Activated naive CD4-positive, alpha-beta T cell treated with anti-CD3 and anti-CD28 coated beads, Interleukin-2, amount 50 U/mL, for 16 hours (primary cell): ENCODE results near the gene WTAP.
"Not testable (repeated sequence)": the region's sequence is repeated elsewhere in the genome, so short reads cannot be mapped to it uniquely, and the experiment has no call there.

Experiments used
- DNase-seq: peaks from one replicate; pipeline ENCODE4 v3.0.0-alpha.2; 2020

Gene WTAP

DNA sequence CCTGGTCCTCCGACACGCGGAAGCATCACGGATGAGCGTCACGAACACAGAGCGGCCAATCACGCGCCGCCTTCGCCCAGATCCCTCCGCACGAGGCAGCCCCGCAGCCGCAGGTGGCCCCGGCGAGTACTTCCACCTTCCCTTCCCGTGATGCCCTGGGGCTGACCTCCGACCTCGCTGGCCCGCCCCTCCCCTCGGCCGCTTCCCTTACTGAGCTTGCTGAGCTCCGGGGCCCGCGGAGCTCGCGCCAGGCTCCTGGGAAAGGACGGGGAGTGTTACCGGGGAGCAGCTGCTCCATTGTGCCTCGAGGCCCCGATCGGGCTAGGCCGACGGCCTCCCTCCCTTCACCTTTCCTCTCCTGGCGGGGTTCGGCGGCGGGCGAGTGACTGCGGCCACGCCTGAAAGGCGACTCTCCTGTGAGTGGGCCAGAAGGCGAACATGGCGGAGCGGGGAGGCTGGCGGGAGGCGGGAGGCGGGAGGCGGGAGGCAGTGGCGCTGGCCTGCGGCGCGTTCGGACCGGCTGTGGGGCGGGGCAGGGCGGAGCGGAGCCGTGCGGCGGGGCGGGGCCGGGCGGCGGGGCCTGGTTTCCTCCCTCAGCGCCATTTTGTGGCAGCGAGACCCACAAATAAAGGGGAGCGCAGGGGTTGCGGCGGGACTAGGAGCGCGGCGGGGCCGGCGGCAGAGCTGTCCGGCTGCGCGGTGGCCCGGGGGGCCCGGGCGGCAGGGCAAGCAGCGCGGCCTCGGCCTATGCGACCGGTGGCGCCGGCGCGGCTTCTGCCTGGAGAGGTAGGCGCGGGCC lies at the start of gene WTAP:
Gene WTAP, plus strand, starts transcription at position 589 of the 799 bp plus-strand sequence. CDS start 8,760 bp downstream, outside the sequence.
- DNase-seq: peak; percentile 98

DNA sequence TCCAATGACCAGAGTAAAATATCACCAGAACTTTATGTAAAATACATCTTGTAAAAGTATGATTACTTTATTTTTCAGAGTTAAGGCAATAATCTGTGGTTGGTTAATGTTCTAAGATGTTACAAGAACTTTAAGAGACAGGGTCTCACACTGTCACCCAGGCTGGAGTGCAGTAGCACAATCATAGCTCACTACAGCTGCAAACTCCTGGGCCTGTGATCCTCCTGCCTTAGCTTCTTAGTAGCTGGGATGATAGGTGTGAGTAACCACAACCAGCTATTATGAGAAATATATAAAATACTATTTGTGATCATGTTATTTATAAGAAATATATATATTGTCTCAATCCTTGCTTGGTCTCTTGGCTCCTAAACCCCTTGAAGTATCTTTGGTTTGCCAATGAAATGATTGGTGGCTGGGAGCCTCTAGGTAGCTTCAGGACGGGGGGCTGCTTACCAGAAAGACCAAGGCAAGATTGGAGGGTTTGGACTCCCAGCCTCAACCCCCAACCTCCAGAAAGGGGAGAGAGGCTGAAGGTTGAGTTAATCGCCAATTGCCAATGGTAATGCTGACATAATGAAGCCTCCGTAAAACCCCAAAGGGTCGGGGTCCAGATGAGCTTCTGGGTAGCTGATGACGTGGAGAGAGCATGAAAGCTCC lies 49.7 kb upstream of the WTAP start:
- no peak for DNase-seq

DNA sequence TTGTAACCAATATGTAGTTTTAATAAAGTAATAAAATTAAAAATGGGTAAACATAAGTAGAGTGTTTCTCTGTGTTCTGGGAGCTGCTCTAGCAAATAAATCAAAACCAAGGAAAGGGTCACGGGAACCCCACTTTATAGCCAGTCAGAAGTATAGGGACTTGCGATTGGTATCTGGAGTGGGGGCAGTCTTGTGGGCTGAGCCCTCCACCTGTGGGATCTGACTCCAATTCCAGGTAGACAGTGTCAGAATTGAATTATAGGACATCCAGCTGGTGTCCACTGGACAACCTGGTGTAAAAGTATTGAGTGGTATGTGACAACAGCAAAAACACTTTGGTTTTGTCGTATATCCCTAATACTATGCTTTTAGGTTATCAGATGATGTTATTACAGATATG lies 48.7 kb upstream of the WTAP start:
- DNase-seq: no peak

DNA sequence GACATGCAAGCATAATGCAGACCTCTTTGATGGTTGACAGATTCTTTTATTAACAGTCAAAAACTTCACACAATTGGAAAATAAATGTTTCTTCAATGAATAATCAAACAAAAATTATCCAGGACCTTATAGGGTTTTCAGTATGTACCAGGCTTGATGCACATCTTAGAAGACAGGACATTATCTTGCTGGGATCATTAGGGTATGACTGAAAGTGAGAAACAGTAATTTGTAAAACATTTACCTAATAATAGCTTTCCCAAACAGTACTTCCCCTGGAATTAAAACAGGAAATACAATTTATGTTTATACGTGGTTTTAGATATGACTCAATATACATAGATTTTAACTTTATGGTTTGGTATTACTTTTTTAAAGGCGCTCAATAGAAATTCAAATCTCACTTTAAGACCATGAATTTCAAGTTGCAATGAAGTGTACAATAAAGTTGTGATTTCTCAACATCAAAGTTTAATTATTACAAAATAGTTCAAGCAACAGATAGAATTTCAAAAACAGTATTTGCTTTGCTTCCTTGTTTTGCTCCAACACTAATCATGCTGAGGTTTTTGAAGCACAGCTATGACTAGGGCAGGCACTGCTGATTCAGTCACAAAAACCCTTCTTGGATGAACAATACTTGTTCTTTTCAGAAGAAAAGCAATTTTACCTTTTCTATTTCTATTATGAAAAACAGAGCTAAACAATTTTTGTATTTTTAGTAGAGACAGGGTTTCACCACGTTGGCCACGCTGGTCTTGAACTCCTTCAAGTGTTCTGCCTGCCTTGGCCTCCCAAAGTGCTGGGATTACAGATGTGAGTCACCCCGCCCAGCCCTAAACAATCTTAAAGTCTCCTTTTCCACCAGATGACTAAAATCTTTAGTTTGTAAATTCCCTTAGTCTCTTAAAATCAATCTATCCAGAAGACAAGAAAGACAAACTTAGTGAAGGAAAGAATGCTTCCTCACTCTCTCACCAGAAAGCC lies 47.9 kb upstream of the WTAP start:
- DNase-seq: peak; percentile 34

DNA sequence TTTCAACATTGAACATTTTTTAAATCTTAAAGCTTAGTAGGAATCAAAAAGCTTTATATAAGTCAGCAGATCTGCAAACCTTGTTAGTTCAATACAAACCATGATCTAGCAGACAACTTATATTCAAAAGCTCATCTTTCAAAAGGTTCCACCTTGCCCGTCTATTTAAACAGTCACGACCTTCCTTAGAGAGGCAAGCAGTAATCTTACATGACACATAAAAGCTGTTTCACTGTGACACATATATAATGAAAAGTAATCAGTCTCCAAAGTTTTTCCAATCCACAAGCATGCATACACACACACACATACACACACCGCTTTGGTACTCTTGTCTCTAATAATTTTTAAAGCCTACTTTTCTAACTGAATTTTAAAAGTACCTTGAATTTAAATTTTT lies 47.2 kb upstream of the WTAP start:
- no peak for DNase-seq

DNA sequence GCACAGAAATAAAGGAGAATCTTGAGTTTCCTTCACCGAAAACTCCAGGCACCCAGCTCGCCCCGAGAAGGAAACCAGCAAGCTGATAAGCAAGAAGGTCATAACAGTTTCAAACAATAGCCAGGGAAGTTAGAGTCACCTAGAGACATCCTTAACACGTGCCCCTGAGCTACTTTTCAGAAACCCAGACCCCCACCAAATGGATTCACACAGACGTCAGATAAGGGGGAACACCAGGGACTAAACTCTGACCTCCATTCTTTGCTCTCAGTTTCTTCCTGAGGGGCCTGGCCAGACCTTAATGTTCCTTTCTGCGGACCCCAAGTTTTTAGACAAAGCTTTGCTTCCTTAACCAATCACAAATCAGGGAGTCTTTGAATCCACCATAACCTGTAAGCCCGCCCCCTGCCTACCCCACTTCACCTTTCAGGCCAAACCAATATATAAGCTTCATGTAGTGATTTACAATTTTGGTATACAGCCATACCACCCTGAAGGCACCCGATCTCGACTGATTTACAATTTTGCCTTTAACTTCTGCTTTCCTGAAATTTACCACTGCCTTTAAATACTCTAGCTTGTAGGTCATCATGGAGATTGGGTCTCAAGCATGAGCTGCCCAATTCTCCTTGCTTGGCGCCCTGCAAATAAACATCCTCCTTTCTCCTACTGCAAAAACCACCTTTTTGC lies 46.0 kb upstream of the WTAP start:
- no peak for DNase-seq

DNA sequence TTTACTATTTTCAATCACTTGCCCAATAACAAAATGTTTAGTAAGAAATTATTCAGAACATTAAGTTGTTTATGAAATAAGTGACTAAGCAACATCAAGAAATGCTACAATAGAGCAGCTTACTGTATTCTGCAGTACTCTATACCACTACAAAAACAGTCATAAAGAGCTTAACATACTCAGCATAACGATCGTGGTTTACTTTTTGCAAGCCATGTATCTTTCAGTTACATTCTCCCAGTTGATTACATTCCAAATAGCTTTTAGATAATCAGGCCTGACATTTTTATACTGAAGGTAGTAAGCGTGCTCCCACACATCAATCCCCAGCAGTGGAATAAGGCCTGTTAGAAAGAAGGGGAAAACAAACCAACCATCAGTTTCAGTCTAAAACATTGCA lies 45.0 kb upstream of the WTAP start:
- no peak for DNase-seq

DNA sequence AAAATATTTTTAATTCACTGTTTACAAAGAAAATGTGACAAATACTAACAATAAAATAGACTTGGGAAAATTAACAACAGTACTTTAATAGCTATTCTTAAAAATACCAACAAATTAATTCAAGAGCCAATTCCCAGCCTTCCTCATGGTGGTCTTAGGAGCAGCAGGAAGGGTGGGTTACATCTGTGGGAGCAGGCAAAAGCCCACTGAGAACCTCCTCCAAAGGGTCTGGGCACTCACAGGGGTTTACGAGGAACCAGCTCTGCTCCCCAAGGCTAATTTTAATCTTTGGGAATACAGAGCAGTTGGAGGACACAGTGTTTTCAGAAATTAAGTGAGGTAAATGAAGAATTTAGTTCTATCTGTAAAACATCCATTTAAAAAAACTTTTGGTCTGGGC lies 44.5 kb upstream of the WTAP start:
- no peak for DNase-seq

DNA sequence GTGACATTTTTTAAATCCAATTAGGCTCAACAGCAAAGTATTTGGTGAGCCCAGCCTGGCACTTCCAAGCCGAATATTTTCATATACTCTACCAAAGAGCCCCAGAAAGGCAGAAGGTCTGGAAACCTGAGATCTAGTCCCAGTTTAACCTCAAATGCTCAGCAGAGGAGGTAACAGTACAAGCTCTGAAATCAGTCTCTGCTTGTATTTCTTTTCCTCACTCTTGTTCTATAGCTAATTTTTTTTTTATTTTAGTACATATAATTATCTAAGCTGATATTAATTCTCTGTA lies 43.3 kb upstream of the WTAP start:
- DNase-seq: no peak

DNA sequence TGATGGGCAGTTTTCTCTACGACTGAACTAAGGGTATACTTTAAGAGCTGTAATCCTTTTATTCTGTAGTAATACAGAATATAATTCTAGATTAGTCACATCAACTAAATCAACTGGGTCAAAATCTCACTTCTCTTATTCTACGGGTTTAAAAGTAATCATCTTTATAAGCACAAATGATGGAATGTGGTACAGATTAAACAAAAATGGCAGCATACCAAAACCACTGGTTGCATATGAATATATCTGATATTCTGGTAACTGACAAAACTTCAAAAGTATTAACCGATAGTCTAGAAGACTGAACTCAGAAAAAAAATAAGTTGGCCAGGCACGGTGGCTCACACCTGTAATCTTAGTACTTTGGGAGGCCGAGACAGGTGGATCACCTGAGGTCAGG lies 41.3 kb upstream of the WTAP start:
- DNase-seq: no peak

DNA sequence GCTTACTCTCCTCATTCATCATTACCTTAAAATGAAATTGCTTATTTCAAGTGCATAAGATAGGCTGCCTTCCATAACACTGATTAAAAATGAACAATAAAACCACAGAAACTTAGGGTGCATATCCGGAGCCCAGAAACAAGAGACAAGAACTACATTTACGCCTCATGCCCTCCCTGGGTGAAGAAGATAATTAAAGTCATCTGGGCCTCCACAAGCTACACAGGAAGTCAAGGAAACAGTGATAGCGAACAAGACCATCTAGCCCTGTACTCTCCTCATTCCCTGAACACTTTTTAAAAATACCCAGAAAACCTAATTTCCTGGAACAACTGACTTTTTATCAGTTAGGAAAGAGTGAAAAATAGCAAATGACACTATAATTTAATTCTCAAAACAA lies 40.6 kb upstream of the WTAP start:
- no peak for DNase-seq

DNA sequence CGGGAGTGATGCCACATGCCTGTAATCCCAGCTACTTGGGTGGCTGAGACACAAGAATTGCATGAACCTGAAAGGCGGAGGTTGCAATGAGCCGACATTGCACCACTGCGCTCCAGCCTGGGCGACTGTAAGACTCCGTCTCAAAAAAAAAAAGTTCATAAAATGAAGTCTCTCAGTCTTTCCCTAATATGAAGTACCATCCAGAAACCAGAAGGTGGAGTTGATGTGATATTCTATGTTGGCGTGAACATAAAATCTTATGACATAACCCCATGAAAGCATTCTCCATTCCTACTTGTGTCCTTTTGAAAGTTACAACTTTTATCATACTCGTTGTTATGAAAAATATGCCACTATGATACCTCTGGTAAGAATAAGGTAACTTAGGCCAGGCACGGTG lies 40.0 kb upstream of the WTAP start:
- no peak for DNase-seq

DNA sequence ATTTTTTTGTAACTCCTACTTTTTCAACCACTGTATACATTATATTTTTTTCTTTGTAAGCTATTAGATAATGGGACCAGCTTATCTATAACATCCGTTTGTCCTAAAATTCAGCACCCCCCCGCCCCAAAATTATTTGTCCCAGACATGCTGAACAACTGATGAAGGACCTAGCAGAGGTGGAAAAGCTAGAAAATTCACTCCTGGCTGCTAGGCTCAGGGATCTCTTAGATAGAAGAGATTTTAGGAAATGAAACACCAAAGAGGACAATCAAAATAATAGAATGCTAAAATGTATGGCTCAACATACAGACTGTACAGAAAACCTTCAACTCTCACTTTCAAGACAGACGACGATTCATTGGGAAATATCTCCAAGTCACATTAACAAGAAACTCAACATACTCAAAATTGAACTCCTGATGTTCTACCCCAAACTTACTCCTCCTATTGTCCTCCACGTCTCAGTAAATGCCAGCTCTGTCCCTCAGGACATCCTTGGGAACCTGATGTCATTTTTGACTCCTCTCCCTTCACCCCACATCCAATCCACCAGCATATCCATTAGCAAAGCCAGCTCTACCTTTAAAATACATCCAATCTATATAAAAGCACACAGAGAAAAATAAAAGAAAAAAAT lies 38.9 kb upstream of the WTAP start:
- DNase-seq: no peak

DNA sequence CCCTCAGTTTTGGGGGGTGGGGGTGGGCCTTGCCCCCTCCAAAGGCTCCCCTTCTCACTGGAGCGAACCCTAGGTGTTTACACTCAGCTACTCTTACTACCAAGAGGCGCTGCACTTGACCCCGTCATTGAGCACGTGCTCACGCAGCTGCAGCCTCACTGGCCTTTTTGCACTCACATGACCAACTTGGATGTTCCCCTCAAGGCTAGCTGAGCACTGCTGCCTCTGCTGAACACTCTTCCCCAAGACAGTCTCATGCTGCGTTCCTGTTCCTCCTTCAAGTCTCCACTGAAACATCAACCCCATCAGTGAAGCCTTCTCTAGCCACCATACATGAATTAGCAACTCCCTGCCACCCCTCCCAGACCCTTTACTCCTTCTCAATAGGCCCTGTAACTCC lies 38.3 kb upstream of the WTAP start:
- no peak for DNase-seq

DNA sequence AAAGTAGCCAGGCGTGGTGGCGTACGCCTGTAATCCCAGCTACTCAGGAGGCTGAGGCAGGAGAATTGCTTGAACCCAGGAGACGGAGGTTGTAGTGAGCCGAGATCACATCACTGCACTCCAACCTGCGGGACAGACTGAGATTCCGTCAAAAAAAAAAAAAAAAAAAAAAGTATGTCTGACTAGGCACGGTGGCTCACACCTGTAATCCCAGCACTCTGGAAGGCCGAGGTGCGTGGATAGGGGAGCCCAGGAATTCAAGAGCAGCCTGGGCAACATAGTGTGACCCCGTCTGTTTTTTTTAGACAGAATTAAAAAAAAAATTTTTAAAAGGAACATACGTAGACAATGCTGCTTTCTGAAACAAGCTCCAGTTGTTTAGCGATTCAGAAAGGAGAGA lies 37.2 kb upstream of the WTAP start:
- DNase-seq: not testable (repeated sequence)

DNA sequence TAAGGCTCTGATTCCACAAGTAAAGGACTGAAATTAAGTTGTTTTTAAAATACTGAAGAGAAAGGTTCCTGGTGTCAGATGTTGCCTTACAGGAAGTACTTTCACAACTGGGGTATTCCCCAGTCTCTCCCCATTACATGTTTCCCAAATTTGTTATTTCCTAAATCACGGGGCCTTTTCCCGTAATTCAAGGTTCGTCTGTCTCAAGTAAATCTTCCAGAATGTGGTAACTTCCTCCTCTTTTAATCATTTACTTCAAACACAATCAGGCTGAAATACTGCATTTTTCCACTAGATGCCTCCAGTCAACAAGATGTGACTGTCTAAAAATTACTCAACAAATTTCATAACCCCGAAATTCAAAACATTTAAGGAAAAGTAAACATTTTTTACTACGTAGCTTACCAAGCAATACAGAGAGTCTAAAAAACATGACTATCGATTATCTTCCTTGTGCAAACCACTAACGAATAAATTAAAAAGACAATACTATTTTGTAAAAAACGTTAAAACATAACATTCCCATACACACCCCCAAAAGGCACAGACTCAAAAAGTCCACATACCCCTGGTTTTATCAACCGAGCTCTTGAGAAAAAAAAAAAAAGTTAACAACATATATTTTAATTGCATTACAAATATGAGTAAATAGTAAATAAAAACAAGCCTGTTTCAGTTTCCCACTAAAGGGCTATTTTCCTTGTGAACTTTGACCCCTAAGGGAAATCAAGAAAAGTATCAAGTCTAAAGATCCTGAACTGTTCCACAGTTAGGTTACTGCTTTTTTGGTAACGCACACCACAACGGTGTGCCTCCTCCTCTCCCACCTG lies 36.0 kb upstream of the WTAP start:
- no peak for DNase-seq

DNA sequence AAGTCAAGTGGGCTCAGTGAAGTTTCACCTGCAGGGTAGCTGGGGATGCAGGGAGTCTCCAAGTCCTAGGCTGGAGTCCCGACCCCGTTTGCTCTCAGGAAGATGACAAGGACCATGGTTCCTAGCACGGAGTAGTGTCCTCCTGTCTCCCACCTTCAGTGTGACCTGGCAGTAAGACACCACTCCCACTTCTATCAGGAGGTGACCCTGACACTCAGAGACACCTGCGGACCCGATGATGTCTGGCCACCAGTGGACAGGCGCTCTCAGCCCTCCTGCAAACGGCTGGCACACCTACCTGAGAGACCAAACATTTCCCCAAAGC lies 35.4 kb upstream of the WTAP start:
- no peak for DNase-seq

DNA sequence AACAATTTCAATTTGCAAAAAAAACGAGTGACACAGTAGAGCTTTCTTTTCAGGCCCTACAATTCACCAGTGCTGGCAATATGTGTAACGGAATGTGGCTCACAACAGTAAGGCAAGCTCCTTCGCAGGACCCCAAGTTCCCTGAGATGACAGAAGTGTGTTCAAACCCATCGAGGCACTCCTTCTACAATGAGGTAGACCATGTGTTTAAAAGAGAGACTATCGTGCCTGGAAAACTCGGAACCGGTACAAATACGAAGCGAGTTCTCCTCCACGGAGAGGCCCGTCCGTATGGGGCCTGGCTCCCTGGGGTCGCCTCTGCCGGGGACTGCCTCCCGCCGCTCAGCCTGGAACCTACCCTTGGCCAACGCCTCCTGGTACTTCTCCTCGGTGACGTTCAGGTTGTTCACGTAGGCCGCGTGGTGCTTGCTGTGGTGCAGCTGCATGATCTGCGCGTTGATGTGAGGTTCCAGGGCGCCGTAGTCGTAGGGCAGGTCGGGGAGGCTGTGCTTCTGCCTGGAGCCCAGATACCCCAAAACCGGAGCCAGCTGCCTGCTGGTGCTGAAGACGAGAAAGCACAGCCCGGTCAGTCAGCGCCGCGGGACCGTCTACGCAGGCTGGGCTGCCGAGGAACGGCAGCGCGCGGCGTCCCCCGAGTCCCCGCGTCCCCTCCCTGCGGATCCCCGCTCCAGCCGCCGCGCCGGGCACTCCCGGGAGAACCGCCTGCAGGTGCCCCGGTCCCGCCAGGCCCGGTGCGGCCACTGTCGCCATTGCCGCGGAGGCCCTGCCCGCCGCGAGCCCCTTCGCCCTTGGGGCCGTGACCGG lies 34.8 kb upstream of the WTAP start:
- DNase-seq: peak; percentile 67

DNA sequence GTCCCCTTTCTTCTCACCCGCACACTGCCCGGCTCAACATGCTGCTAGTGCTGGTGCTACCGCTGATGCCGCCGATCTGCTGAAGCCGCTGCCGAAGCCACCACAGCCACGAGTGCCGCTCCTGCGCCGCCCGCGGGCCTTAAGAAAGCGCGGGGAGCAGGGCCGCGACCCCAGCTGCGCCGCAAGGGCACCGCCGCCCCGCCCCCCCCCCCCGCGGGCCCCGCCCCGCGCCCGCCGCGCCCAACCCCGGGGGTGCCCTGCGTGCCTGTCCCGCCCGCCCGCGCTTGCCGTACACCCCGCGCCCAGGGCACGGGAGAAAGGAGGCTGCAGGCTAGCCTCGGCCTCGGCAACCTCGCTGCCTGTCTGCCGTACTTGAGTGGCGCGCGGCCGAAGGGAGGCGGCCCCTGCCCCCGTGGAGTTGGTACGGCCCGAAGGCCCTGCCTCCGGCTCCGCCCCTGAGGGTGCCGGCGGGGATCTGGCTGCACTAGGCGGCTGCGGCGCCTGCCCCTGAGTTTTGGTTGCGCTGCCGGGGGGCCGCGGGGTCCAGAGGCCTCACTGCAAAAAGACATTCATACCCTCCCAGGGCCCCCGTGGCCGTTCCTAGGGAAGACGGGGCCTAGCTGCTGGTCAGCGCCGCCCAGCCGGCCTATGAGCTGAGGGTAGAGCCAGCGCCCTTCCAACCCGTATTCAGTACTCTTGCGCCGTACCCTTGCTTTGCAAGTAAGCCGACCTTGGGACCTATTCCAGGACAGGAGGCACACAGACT lies 34.0 kb upstream of the WTAP start, which contains the start of gene SOD2:
Gene SOD2, minus strand, starts transcription at position 114 of the 766 bp plus-strand sequence. Its CDS starts 74 bp downstream, at position 40.
- peak; percentile 85 for DNase-seq
